Activated CD8-positive, alpha-beta memory T cell treated with anti-CD3 and anti-CD28 coated beads for 4 hours (primary cell): ENCODE results near the gene PRICKLE3.

ENCODE experiments used
- DNase-seq, 2 donors: peaks; one replicate each; pipeline ENCODE4 v3.0.0-alpha.2; 2020; ENCODE audit warnings: low read depth in 2 of 2

The PRICKLE3 gene, protein sequence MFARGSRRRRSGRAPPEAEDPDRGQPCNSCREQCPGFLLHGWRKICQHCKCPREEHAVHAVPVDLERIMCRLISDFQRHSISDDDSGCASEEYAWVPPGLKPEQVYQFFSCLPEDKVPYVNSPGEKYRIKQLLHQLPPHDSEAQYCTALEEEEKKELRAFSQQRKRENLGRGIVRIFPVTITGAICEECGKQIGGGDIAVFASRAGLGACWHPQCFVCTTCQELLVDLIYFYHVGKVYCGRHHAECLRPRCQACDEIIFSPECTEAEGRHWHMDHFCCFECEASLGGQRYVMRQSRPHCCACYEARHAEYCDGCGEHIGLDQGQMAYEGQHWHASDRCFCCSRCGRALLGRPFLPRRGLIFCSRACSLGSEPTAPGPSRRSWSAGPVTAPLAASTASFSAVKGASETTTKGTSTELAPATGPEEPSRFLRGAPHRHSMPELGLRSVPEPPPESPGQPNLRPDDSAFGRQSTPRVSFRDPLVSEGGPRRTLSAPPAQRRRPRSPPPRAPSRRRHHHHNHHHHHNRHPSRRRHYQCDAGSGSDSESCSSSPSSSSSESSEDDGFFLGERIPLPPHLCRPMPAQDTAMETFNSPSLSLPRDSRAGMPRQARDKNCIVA

GRCh38 chrX:49186125-49187027 is at the start of gene PRICKLE3:
Gene PRICKLE3, minus strand, starts transcription at chrX:49186373. Its CDS starts 76 bp downstream, at chrX:49186297.
- DNase-seq, result peak in 1 of 2 donors; percentile 41

DNA sequence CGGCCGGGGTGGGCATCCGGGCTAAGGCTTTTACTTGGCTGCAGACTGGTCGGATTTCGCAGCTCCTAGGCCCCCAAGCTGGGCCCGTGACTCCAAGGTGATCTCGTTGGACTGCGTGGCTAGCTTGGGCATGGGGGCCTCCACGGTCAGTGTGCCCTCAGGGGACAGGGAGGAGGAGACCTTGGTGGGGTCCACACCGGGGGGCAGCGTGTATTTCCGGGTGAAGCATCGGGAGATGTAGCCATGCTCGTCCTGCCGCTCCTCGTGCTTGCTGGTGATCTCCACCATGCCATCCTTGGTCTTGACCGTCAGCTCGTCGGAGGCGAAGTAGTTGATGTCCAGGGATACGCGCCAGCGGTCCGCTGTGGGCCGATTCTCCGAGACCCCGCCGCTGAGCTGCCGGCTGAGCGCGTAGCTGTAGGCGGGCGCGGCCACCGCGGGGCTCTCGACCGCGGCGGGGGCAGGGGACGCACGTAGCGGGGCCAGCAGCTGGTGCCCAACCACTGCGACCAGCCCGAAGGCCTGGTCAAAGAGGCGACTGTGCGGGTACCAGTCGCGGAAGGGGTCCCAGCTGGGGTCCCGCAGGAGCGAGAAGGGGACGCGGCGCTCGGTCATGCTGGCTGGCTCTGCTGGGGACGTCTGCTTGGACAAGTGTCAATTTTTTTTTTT is 47.8 kb upstream of the PRICKLE3 start:
- no peak for DNase-seq

DNA sequence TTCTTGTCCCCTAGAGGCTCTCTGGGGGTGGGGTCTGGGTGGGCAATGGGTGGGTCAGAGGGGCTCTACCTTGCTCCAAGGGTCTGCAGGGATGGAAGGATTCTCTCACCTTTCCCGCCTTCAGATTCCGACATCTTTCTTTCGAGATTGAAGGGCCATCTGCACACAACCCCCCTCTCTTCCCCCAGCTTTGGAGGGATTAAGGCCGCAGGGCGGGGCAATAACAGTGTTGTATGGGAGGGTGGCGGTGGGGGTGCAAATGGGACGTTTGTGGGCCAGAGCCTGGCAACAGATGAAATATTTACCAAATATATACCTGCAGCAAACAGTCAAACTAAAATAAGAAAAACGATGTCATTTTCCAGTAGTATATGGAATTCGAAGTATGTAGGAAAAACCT is 47.0 kb upstream of the PRICKLE3 start, which contains the start of gene CACNA1F:
TSS of gene CACNA1F (minus strand) at position 165 of the 400 bp plus-strand sequence. CDS start at position 134, 31 bp downstream.
- no peak for DNase-seq

DNA sequence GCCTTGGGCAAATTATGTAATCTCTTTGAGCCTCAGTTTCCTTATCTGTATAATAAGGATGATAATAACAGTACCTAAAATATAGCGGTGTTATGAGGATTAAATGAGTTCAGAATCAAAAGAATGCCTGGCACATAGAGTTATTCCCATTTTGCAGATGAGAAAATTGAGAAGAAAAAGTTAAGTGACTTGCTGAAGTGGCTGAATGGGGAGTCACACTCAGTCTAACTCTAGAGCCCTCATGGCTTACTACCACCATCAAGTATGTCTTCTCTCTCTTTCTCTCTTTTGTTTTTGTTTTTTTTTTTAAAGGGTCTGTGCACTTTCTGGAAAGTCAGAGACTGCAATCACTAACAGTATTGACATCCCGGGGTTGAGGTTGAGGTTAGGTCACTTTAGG is 46.4 kb upstream of the PRICKLE3 start:
- no peak for DNase-seq

DNA sequence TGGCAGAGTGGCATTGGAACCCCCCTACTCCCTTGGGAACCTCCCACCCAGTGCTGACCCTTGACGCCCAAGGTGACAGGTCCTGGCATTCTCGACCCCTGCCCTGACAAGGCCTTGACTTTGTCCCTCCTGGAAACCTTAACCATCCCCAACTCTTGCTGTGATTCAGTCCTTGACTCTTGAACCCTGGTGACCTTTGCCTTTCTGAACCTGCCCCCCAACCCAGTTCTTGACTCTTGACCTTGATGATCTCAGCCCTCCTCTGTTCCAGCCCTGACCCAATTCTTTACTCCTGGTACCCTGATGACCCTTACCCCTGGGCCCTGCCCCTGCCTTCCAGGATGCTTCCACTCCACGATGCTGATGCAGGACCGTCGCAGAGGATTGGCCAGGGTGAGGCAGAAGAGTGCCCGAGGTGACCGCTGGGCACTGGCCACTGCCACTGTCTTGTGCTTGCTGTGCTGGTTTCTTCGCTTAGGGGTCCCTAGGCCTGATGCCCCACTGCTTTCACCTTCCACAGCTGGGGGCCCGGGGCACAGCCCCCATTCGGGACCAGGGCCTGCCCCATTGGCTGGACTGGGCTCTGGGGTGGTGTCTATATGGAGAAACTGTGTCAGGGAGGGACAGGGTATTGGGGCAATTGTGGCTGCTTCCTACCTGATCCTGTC is 45.3 kb upstream of the PRICKLE3 start:
- DNase-seq, result no peak

GRCh38 chrX:49230500-49231232 is 44.5 kb upstream of the PRICKLE3 start:
- DNase-seq, result peak; percentile 7 to 8

DNA sequence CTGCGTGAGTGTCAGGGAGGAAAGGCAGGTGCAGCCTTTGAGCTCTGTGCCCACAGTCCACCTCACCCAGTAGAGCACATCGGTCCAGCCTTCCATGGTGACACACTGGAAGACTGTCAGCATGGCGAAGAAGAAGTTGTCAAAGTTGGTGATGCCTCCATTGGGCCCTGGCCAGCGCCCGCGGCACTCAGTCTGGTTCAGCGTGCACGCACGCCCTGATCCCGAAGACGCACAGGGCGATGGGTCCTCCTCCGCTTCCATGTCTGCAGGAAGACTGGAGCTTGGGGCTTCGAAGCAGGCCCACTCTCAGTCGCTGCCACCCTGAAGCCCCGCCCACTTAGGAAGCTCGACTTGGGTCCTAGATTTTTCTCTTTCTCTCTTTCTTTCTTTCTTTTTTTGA is 42.0 kb upstream of the PRICKLE3 start:
- DNase-seq, result no peak

DNA sequence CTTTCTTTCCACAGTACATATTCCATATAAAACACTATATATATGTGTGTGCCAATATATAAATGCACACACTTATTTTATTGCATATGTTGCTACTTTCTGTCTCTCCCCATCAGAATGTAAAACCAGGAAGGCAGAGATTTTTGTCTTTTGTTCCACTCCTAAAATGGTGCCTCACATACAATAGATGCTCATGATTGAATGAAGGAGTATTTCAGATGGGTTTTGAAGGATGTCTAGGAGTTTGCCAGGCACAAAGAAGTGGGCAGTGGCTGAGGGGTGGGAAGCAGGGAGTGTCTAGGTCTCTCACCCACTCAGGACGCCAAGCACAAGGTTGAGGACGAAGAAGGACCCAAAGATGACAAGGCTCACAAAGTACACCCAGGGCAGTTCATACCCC is 41.6 kb upstream of the PRICKLE3 start:
- DNase-seq, result no peak

- no peak for DNase-seq
These were observed 40.8 kb upstream of the PRICKLE3 start for GRCh38 chrX:49226946-49227345.

DNA sequence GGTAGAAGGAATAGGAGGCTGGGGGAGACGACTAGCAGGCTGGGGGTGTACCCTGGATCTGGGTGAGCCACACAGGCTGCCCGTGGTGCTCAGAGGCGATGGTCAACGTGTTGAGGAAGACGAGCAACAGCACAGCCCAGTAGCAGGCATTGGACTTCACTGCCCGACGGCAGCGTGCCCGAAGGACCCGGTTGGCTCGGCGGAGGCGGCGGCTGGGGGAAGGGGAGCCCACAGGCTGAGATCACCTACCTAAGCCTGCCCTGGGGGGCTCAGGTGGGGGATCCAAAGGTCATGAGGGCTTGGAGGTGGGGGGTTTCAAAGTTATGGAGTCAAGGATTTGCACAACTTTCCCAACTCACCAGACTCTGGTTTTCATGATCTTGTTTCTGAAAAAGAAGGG is 39.7 kb upstream of the PRICKLE3 start:
- DNase-seq, result no peak

DNA sequence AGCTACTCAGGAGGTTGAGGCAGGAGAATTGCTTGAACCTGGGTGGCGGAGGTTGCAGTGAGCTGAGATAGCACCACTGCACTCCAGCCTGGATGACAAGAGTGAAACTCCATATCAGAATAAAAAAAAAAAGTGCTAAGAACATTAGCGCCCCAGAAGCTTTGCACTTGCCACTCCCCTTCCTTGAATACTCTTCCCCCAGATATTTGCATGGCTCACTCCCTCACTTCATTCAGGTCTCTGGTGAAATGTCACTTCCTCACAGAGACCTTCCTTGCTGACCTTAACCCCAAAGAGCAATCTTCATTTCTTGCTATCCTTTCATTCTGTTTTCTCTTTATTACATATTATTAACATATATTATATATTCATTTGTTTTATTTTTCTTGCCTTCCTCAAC is 35.7 kb upstream of the PRICKLE3 start:
- no peak for DNase-seq

DNA sequence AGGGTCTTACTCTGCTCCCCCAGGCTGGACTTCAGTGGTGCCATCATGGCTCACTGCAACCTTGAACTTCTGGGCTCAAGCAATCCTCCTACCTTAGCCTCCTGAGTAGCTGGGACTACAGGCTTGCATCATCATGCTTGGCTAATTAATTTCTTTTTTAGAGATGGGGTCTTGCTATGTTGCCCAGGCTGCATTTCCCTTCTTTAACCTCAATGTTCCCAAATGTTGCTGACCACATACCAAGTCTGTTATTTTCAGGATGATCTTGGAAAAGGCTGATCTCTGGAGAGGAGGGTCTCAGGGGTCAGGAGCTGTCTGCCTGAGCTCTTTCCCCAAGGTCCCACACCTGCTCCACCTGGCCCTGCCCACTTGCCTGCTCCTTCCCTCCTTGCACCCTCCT is 33.9 kb upstream of the PRICKLE3 start:
- no peak for DNase-seq

- no peak for DNase-seq
These were observed 28.9 kb upstream of the PRICKLE3 start for GRCh38 chrX:49214996-49215526.

DNA sequence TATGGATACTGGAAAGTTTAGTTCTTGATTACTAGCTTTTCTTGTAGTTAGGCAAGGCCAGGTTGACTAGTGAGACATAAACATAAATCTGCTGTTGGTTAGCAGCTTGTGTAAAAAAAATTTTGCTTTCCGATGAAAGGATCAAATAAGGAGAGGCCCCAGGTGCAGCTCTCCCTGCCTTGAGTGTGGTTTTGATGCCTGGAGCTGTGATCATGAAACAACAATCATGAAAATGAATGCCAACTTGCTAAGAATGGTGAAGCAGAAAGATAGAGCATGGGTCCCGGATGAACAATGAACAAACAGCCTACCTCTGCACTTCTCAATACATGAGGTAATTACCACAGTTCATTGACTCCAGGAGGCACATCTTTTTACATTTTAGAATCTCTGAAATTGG is 28.2 kb upstream of the PRICKLE3 start:
- DNase-seq, result no peak

GRCh38 chrX:49212861-49213260 is 26.7 kb upstream of the PRICKLE3 start:
- DNase-seq, result no peak

GRCh38 chrX:49212209-49212608 is 26.0 kb upstream of the PRICKLE3 start:
- DNase-seq, result no peak

GRCh38 chrX:49211074-49211473 is 24.9 kb upstream of the PRICKLE3 start:
- no peak for DNase-seq

DNA sequence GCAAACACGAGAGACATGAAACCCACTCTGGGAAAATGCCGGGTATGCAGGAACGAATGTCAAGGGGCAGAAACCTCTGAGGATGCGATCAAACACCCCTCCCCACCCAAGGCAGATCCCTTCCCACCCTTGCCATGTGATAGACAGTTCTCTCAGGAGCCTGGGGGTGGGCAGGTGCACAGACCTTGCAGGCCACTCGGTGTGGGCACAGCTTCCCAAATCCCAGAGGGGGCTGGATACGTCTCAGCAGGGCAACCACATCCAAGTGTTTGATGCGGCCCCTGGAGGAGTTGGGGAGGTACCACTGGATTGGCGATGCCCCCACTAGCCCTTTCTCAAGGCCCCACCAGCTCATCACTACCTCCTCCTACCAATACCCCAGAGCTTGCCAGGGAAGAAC is 24.2 kb upstream of the PRICKLE3 start:
- no peak for DNase-seq

DNA sequence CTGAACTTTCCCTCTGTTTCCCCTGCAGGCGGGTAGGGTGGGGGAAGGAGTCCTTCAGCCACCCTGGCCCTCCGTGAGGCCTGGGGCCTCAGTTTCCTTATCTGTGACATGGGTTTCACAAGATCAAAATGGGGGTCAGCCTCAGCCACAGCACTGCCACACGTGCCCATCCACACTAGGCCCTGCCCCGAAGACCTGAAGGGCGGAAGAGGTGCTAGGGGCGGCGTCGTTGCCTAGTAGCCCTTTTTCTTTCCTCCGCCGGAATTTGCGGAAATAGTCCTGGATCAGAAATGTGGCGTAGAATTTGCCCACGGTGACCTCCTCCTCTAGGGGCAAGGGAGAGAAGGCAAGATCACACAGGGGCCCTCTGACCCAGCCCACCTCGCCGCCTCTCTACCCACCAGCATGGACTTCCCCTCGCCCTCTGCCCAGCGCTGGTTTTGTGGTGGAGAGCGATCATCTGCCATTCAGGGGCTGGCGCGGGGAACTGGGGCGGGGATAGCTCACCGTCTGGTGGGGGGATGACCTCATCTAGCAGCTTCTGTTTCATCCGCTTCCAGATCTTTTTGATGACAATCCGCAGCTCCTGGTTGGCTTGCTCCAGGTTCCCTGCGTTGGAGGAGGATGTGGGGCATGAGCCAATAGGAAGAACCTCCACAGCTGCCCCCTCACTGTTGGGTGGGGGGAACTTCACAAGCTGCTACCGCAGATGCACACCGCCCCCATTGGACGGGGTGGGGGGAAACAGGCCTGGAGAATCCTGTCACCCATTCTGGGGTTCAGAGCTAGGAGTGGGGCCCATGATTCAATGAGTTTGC is 23.5 kb upstream of the PRICKLE3 start:
- DNase-seq, result no peak
